BE2C (cell line): Measurements from ENCODE around the gene F11R.

Source experiments
- DNase-seq: peaks from one replicate; pipeline ENCODE4 v3.0.0-alpha.2; 2020
- H3K27me3 ChIP-seq: fragments of 250-450 bp; sonication (Bioruptor Pico); 2 replicates; pipeline ENCODE4 v1.5.1; 2020; ENCODE audit warnings: mild to moderate bottlenecking
- H3K36me3 ChIP-seq: fragments of 250-450 bp; sonication (Bioruptor Pico); 2 replicates; pipeline ENCODE4 v1.5.1; 2020; ENCODE audit warnings: mild to moderate bottlenecking
- H3K4me1 ChIP-seq: fragments of 250-450 bp; sonication (Bioruptor Pico); 2 replicates; pipeline ENCODE4 v1.5.1; 2020
- H3K4me3 ChIP-seq: 2 replicates; pipeline ENCODE4 v1.5.1; 2011; ENCODE audit warnings: low read depth, low read length
- H3K9me3 ChIP-seq: fragments of 250-450 bp; sonication (Bioruptor Pico); 2 replicates; pipeline ENCODE4 v1.5.1; 2020
- CTCF ChIP-seq: IDR thresholded peaks from 2 replicates; pipeline ENCODE4 v1.5.1; 2012; ENCODE audit warnings: mild to moderate bottlenecking, low read depth, low read length

Gene F11R

GRCh38 chr1:161006563-161006962 is 14.4 kb downstream of the F11R start:
- no peak overlapping the region for H3K4me3 ChIP-seq

GRCh38 chr1:161001525-161001924 is 19.4 kb downstream of the F11R start:
- DNase-seq, result peak; percentile 45
- no peaks in the 10 kb centered on the region for H3K36me3 ChIP-seq

More at GRCh38 chr1:161006563-161006962, 14.4 kb downstream of the F11R start:
- no peaks in the 10 kb centered on the region for H3K27me3 ChIP-seq
- DNase-seq, result no peak
- no peaks in the 10 kb centered on the region for H3K36me3 ChIP-seq
- no peaks in the 10 kb centered on the region for H3K9me3 ChIP-seq
- H3K4me1 ChIP-seq, result no peaks in the 10 kb centered on the region
- no peak for TF ChIP-seq CTCF

GRCh38 chr1:161000736-161001480 is 20.0 kb downstream of the F11R start:
- no peak overlapping the region for H3K4me3 ChIP-seq
- no peaks in the 10 kb centered on the region for H3K36me3 ChIP-seq
- no peak for DNase-seq
- H3K4me1 ChIP-seq, result no peaks in the 10 kb centered on the region
- H3K9me3 ChIP-seq, result no peaks in the 10 kb centered on the region
- no peaks in the 10 kb centered on the region for H3K27me3 ChIP-seq
- TF ChIP-seq CTCF, result no peak

More at GRCh38 chr1:161001525-161001924, 19.4 kb downstream of the F11R start:
- Histone ChIP-seq H3K9me3 (no peaks in the 10 kb centered on the region), H3K4me1 (no peaks in the 10 kb centered on the region), H3K4me3 (no peak overlapping the region), H3K27me3 (no peaks in the 10 kb centered on the region)
- no peak for TF ChIP-seq CTCF

- Histone ChIP-seq H3K4me3 (no peak overlapping the region), H3K9me3 (no peaks in the 10 kb centered on the region), H3K4me1 (no peaks in the 10 kb centered on the region), H3K27me3 (no peaks in the 10 kb centered on the region), H3K36me3 (no peaks in the 10 kb centered on the region)
- TF ChIP-seq CTCF, result peak; percentile 13; the same call in 1 of the 2 replicates
- no peak for DNase-seq
These were observed 21.6 kb downstream of the F11R start for GRCh38 chr1:160999376-160999775.

- Histone ChIP-seq H3K27me3 (peaks cover 4% of the 10 kb centered on the region; the same call in 1 of the 2 replicates), H3K4me1 (no peaks in the 10 kb centered on the region), H3K9me3 (no peaks in the 10 kb centered on the region), H3K36me3 (no peaks in the 10 kb centered on the region), H3K4me3 (no peak overlapping the region)
- TF ChIP-seq CTCF, result peak; percentile 76
- DNase-seq, result peak; percentile 60
These were observed 23.5 kb downstream of the F11R start for GRCh38 chr1:160997323-160998038.

GRCh38 chr1:160996178-160996577 is 24.8 kb downstream of the F11R start:
- H3K9me3 ChIP-seq, result no peaks in the 10 kb centered on the region
- TF ChIP-seq CTCF, result no peak
- no peak overlapping the region for H3K4me3 ChIP-seq
- no peak for DNase-seq
- peaks cover 6% of the 10 kb centered on the region; the same call in 1 of the 2 replicates for H3K27me3 ChIP-seq
- no peaks in the 10 kb centered on the region for H3K4me1 ChIP-seq
- no peaks in the 10 kb centered on the region for H3K36me3 ChIP-seq
